Spleen (tissue), 11 donors: Measurements from ENCODE around the gene SPDEF. TPM values are rescaled to one million over a fixed set of nuclear protein-coding genes. Genes with fewer than 3 reads are reported as not detected.

Source experiments
- DNase-seq: peaks from one replicate; pipeline ENCODE4 v3.0.0-alpha.2; 2020
- H3K27ac ChIP-seq, 8 donors: fragments of 200-600 bp; sonication (generic) in 7 of 8; 1 replicate in 4 of 8; 2 replicates in 4 of 8; pipeline versions ENCODE4 v1.5.0 to v1.8.0; 2016 to 2021; ENCODE audit warnings: inconsistent platforms in 4 of 8, mild to moderate bottlenecking in 4 of 8, moderate library complexity in 1 of 8
- H3K27me3 ChIP-seq, 7 donors: fragments of 200-600 bp; sonication (generic) in 6 of 7; replicated peaks in 1 of 7; 1 replicate in 4 of 7; 2 replicates in 3 of 7; pipeline versions ENCODE4 v1.5.0 to v1.8.0; 2016 to 2021; ENCODE audit warnings: inconsistent platforms in 3 of 7, mild to moderate bottlenecking in 1 of 7
- H3K36me3 ChIP-seq, 6 donors: fragments of 200-600 bp; sonication (generic) in 5 of 6; 1 replicate in 4 of 6; 2 replicates in 2 of 6; pipeline versions ENCODE4 v1.5.0 to v1.8.0; 2016 to 2021; ENCODE audit warnings: inconsistent platforms in 2 of 6
- H3K4me1 ChIP-seq, 6 donors: fragments of 200-600 bp; sonication (generic) in 5 of 6; 1 replicate in 3 of 6; 2 replicates in 3 of 6; pipeline versions ENCODE4 v1.5.0 to v1.8.0; 2016 to 2021; ENCODE audit warnings: inconsistent platforms in 3 of 6
- H3K4me3 ChIP-seq, 8 donors: fragments of 200-600 bp; sonication (generic) in 7 of 8; 1 replicate in 4 of 8; 2 replicates in 4 of 8; pipeline versions ENCODE4 v1.5.0 to v1.8.0; 2016 to 2021; ENCODE audit warnings: inconsistent platforms in 4 of 8, mild to moderate bottlenecking in 4 of 8, moderate library complexity in 2 of 8
- H3K9me3 ChIP-seq, 8 donors: fragments of 200-600 bp; sonication (generic) in 7 of 8; 1 replicate in 4 of 8; 2 replicates in 4 of 8; pipeline versions ENCODE4 v1.5.0 to v1.8.0; 2016 to 2021; ENCODE audit warnings: inconsistent platforms in 4 of 8
- CTCF ChIP-seq, 11 experiments: fragments of 200-600 bp in 7 of 11; fragments of 450-650 bp in 4 of 11; sonication (generic) in 4 of 11; IDR thresholded peaks in 8 of 11; conservative IDR thresholded peaks in 3 of 11; 1 replicate in 7 of 11; 2 replicates in 4 of 11; pipeline versions ENCODE4 v1.4.0 to v1.8.0; 2016 to 2021; ENCODE audit warnings: antibody characterized with exemption in 11 of 11, inconsistent platforms in 4 of 11, mild to moderate bottlenecking in 1 of 11
- POLR2A ChIP-seq, 3 donors: fragments of 450-650 bp; IDR thresholded peaks; one replicate each; pipeline ENCODE4 v1.5.1; 2017; ENCODE audit warnings: antibody characterized with exemption in 3 of 3, mild to moderate bottlenecking in 1 of 3
- POLR2AphosphoS5 ChIP-seq, 3 donors: sonication (generic); formaldehyde crosslinking; IDR thresholded peaks; one replicate each; pipeline ENCODE4 v1.5.1; 2017; ENCODE audit warnings: antibody characterized with exemption in 3 of 3
- WGBS, 5 donors: extraction: QIAGEN DNeasy Blood & Tissue Kit in 3 of 5; methylation state at CpG; one replicate each; pipeline versions ENCODE4 v1.1.5 to v1.1.7; 2013 to 2018; 5-methylcytosine and 5-hydroxymethylcytosine counted together
- intact Hi-C: fragments of 100-400 bp; cut with DNase I; formaldehyde crosslinking; loops from one replicate; pipeline ENCODE4 v1.15.0; 2023; ENCODE audit warnings: low total_unique reads
- polyA plus RNA-seq, 3 donors: library from polyadenylated mRNA; stranded (reverse); fragments of 200-250 nt; gene quantifications; one replicate each; pipeline ENCODE4 v1.2.1, GENCODE V29; 2013
- total RNA-seq, 7 donors: library from RNA; depleted of rRNA in 3 of 7; stranded (reverse); fragments of >200 nt in 3 of 7; fragmentation: NEBNext Ultra II Directional in 4 of 7; extraction: Animal tissue kit (Norgen Biotek cat#: 25700) in 4 of 7; gene quantifications; one replicate each; pipeline versions ENCODE4 v1.1.0 to v1.2.1, GENCODE V29; 2016 to 2021
- donor health status: healthy with polysubstance abuse.
- donor health status: DM: no; HTN: no; CAD: no; lungs with moderate emphysema.
- donor health status: DM: no; HTN: no; CAD: no.
- donor health status: Bipolar disorder and iron deficiency.
- donor health status: healthy.
- donor health status: DM: no; HTN: no; CAD: no.
- donor health status: DM: yes; HTN: yes; CAD: no.

The SPDEF gene
- total and polyA plus RNA-seq, 10 donors: 0.03 to 0.32 (median 0.13) TPM; not detected in 7

GRCh38 chr6:34535646-34536045, 20.5 kb downstream of the SPDEF start:
- 79 to 94% (median 90%) methylated on average over 9 to 11 of the region's 11 CpGs for WGBS, 5 donors
- no peak for DNase-seq
- H3K27ac ChIP-seq: no peak overlapping the region
- intact Hi-C loops: no loop called here
- no peaks in the 10 kb centered on the region for H3K9me3 ChIP-seq
- TF ChIP-seq POLR2A (IDR thresholded peaks at IDR 0.05) (no peak), CTCF (IDR thresholded peaks at IDR 0.05 in 8 of 11, conservative IDR thresholded peaks at IDR 0.05 in 3 of 11) (no peak), POLR2AphosphoS5 (IDR thresholded peaks at IDR 0.05) (no peak)
- H3K36me3 ChIP-seq: no peaks in the 10 kb centered on the region
- no peak overlapping the region for H3K4me3 ChIP-seq
- no peaks in the 10 kb centered on the region for H3K4me1 ChIP-seq
- no peaks in the 10 kb centered on the region for H3K27me3 ChIP-seq

DNA sequence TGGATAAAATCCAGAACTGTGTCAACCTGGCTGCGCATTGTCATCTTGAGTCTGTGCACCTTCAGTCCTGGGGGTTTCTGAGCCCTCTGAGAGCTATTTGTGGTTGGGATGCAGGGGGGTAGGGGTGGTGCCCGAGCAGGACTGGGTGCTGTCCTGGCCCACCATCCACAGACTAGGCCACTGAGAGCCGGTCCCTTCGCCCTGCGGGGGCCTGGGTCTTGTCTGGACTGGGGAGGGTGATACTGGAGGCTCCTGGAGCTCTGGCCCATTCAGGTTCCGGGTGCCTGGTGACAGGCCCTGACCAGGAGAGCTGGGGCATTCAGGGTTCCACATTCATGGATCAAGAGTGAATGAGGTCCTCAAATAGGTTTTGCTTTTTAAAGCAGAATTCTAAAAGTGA, 20.9 kb downstream of the SPDEF start:
- 83 to 93% (median 89%) methylated on average over 4 to 6 of the region's 6 CpGs for WGBS, 5 donors
- Histone ChIP-seq H3K4me1 (no peaks in the 10 kb centered on the region), H3K4me3 (no peak overlapping the region), H3K36me3 (no peaks in the 10 kb centered on the region), H3K27ac (no peak overlapping the region), H3K9me3 (no peaks in the 10 kb centered on the region), H3K27me3 (no peaks in the 10 kb centered on the region)
- intact Hi-C loops: no loop called here
- TF ChIP-seq POLR2A (IDR thresholded peaks at IDR 0.05) (no peak), POLR2AphosphoS5 (IDR thresholded peaks at IDR 0.05) (no peak), CTCF (IDR thresholded peaks at IDR 0.05 in 8 of 11, conservative IDR thresholded peaks at IDR 0.05 in 3 of 11) (no peak)
- no peak for DNase-seq

- Histone ChIP-seq H3K27me3 (no peaks in the 10 kb centered on the region), H3K4me1 (no peaks in the 10 kb centered on the region), H3K27ac (no peak overlapping the region), H3K36me3 (no peaks in the 10 kb centered on the region), H3K9me3 (no peaks in the 10 kb centered on the region), H3K4me3 (no peak overlapping the region)
- intact Hi-C loops: no loop called here
- WGBS, 5 donors: 82 to 92% (median 87%) methylated on average over 9 to 16 of the region's 16 CpGs
- DNase-seq: no peak
- TF ChIP-seq POLR2A (IDR thresholded peaks at IDR 0.05): no peak
- TF ChIP-seq POLR2AphosphoS5 (IDR thresholded peaks at IDR 0.05): no peak
- no peak for TF ChIP-seq CTCF (IDR thresholded peaks at IDR 0.05 in 8 of 11, conservative IDR thresholded peaks at IDR 0.05 in 3 of 11)
These were observed 21.5 kb downstream of the SPDEF start for GRCh38 chr6:34534656-34535055.

- intact Hi-C loops: no loop called here
- DNase-seq: no peak
- WGBS, 5 donors: 81 to 89% (median 88%) methylated on average over 6 of the region's 6 CpGs; no CpG with 5 or more reads in 1 of the 5 donors
These were observed 22.0 kb downstream of the SPDEF start for GRCh38 chr6:34534146-34534545.

More at GRCh38 chr6:34534146-34534545, 22.0 kb downstream of the SPDEF start:
- H3K4me1 ChIP-seq: no peaks in the 10 kb centered on the region
- TF ChIP-seq POLR2AphosphoS5 (IDR thresholded peaks at IDR 0.05) (no peak), CTCF (IDR thresholded peaks at IDR 0.05 in 8 of 11, conservative IDR thresholded peaks at IDR 0.05 in 3 of 11) (no peak), POLR2A (IDR thresholded peaks at IDR 0.05) (no peak)
- no peak overlapping the region for H3K27ac ChIP-seq
- no peak overlapping the region for H3K4me3 ChIP-seq
- H3K36me3 ChIP-seq: no peaks in the 10 kb centered on the region
- H3K9me3 ChIP-seq: no peaks in the 10 kb centered on the region
- no peaks in the 10 kb centered on the region for H3K27me3 ChIP-seq
